ENCODE results near the gene FGFR2.

- TF ChIP-seq CTCF (IDR thresholded peaks at IDR 0.05 in 4 of 5, conservative IDR thresholded peaks at IDR 0.05 in 1 of 5) (no peak), POLR2A (IDR thresholded peaks at IDR 0.05) (no peak)
These were observed 44.6 kb downstream of the FGFR2 start for GRCh38 chr10:121553511-121554264.

All from gastrocnemius medialis (tissue), 4 donors.